Epithelial cell of proximal tubule (primary cell): Measurements from ENCODE around the gene ASXL1. TPM values are rescaled to one million over a fixed set of nuclear protein-coding genes. Genes with fewer than 3 reads are reported as not detected.
"Not testable (repeated sequence)": the region's sequence is repeated elsewhere in the genome, so short reads cannot be mapped to it uniquely, and the experiment has no call there.

Source experiments
- DNase-seq: peaks from one replicate; pipeline ENCODE4 v3.0.0-alpha.2; 2011; ENCODE audit warnings: low read depth
- H3K4me3 ChIP-seq: 2 replicates; pipeline ENCODE4 v1.5.1; 2011; ENCODE audit warnings: low read depth, mild to moderate bottlenecking, low read length
- CTCF ChIP-seq: conservative IDR thresholded peaks from 2 replicates; pipeline ENCODE4 v1.5.1; 2012; ENCODE audit warnings: low read depth, mild to moderate bottlenecking, low read length
- total RNA-seq: library from RNA; depleted of rRNA; stranded (reverse); fragments of >200 nt; gene quantifications from 2 replicates; pipeline ENCODE4 v1.2.3, GENCODE V29; 2015

The ASXL1 gene
- total RNA-seq, 1 donor from 2014 or later, result 34.2 TPM

- no peak for DNase-seq
- no peak for TF ChIP-seq CTCF
- H3K4me3 ChIP-seq, result no peak overlapping the region
These were observed 37.8 kb upstream of the ASXL1 start for GRCh38 chr20:32320305-32320704.

DNA sequence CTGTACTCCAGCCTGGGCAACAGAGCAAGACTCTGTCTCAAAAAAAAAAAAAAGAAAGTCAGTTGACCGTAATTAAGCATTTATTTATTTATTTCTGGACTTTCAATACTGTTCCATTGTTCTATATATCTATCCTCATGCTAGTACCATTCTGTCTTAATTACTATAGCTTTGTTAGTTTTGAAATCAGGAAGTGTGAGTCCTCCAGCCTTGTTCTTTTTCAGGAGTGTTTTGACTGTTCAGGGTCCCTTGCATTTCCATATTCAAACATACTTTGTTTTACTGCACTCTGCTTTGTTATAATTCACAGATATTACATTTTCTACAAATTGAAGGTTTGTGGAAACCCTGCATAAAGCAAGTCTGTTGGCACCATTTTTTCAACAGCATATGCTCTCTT lies 36.7 kb upstream of the ASXL1 start:
- DNase-seq, result no peak
- no peak for TF ChIP-seq CTCF
- no peak overlapping the region for H3K4me3 ChIP-seq

DNA sequence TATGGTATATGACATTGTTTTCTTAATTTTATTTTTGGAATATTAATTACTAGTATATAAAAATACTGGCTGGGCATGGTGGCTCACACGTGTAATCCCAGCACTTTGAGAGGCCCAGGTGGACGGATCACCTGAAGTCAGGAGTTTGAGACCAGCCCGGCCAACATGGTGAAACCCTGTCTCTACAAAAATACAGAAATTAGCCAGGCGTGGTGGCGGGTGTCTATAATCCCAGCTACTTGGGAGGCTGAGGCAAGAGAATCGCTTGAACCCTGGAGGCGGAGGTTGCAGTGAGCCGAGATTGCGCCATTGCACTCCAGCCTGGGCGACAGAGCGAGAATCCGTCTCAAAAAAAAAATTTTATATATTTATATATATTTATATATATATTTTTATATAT lies 35.9 kb upstream of the ASXL1 start:
- not testable (repeated sequence) for DNase-seq, H3K4me3 ChIP-seq

GRCh38 chr20:32323761-32324160 lies 34.4 kb upstream of the ASXL1 start:
- not testable (repeated sequence) for DNase-seq, H3K4me3 ChIP-seq

- no peak for DNase-seq
- no peak for TF ChIP-seq CTCF
- no peak overlapping the region for H3K4me3 ChIP-seq
These were observed 32.2 kb upstream of the ASXL1 start for GRCh38 chr20:32325706-32326503.

GRCh38 chr20:32326504-32326845 lies 31.7 kb upstream of the ASXL1 start:
- DNase-seq, result no peak
- TF ChIP-seq CTCF, result no peak
- H3K4me3 ChIP-seq, result no peak overlapping the region

DNA sequence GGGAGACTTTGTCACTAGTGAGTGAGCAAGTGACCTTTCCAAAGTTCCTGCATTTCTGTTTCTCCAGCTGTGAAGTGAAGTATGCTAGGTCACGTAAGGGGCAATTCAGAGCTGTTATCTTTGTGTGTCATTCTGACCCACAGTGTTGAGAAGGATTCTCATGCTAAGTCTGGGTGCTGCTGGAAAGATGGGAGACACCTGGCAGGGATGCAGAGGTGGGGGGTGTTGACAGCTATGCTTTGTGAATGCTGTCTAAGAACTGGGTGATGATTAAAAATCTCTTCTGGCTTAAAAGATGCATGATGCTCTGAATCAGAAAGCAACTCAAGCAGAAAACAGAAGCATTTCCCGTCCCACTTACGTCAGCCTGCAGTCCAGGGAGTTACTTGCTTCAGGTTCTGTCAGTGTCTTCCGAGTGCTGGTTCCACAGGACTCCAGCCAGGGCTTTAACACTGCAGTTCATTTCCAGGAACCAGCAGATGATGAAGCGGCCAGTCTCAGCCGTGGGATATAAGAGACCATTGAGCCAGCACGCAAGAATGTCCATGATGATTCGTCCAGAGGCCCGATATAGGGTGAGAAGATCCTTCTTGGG lies 30.9 kb upstream of the ASXL1 start:
- H3K4me3 ChIP-seq, result no peak overlapping the region
- DNase-seq, result peak; percentile 61
- TF ChIP-seq CTCF, result no peak
